Activated T-cell treated with anti-CD3 and anti-CD28 coated beads, Interleukin-2, amount 50 U/mL, for 24 hours (primary cell): Measurements from ENCODE around the gene CAPN2.

Experiments
- DNase-seq: peaks from one replicate; pipeline ENCODE4 v3.0.0-alpha.2; 2020
- H3K27ac Mint-ChIP-seq: 2 replicates; pipeline ENCODE4 v1.8.0; 2020; ENCODE audit warnings: mild to moderate bottlenecking, mixed read lengths
- H3K27me3 Mint-ChIP-seq: 2 replicates; pipeline ENCODE4 v1.8.0; 2020; ENCODE audit warnings: mixed read lengths
- H3K36me3 Mint-ChIP-seq: 2 replicates; pipeline ENCODE4 v1.8.0; 2020; ENCODE audit warnings: low read depth, mixed read lengths
- H3K4me1 Mint-ChIP-seq: 2 replicates; pipeline ENCODE4 v1.8.0; 2020; ENCODE audit warnings: low read depth, mixed read lengths
- H3K4me3 Mint-ChIP-seq: 2 replicates; pipeline ENCODE4 v1.8.0; 2020; ENCODE audit warnings: mild to moderate bottlenecking, moderate library complexity, mixed read lengths
- H3K9me3 Mint-ChIP-seq: 2 replicates; pipeline ENCODE4 v1.8.0; 2020; ENCODE audit warnings: mixed read lengths

CAPN2 gene

DNA sequence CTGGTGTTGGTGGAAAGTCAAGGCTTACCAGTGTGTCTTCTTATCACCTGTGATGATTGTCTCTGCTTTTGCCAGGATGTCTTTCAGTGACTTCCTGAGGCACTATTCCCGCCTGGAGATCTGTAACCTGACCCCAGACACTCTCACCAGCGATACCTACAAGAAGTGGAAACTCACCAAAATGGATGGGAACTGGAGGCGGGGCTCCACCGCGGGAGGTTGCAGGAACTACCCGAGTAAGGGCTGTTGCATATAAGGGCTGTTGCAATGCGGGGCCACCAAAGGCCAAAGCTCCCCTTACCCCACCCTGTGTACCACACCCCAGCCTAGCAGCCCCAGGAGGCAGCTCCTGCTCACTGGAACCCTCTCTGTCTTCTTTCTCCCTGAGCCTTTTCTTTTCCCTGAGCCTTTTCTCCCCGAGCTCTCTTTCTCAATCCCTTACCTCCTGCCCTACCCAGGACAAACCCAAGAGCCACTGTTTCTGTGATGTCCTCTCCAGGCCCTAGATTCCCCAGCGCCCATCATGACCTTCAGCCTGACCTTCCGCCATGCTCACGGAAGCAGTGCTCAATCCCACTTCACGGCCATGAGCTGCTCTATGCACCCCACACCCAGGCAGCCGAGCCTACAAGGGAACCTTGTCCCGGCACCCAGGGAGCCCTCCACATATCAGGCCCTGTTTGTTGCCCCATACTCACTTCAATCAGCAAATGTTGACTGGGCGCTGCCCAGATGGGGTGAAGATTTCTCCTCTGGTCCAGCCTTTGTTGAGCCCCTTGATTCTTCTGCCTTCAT is 40.6 kb downstream of the CAPN2 start:
- Mint-ChIP-seq H3K27me3 (no peaks in the 10 kb centered on the region), H3K36me3 (peaks cover 79% of the 10 kb centered on the region), H3K4me3 (no peak overlapping the region), H3K4me1 (peaks cover 13% of the 10 kb centered on the region), H3K9me3 (no peaks in the 10 kb centered on the region), H3K27ac (peak overlapping the region; percentile 33)
- no peak for DNase-seq

DNA sequence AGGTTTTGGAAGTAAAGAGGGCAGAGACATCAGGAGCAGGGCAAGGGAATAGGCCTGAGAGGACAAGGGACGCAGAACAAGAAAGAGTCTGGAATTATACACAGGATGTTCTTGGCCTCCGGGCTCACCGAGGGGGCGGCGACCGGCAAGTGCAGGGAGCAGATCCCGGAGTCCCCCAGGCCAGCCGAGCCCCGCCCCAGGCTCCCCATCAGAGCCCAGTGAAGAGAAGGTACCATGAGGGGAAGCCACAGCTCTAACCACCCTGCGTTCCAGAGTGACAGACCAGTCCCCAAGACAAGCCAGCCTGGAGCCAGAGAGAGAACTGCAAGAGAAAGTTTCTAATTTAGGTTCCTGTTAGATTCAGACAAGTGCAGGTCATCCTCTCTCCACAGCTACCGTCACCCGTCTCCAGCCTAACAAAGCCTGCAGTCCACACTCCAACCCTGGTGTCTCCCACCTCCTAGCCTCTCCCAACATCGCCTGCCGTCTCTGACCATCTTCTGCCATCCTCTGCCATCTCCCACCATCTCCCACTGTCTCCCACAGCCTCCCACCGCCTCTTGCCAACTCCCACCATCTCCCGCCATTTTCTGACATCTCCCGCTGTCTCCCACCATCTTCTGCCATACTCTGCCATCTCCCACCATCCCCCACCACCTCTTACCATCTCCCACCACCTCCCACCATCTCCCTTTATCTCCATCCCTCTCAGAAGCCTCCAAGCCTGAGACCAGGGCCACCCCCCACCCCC is 42.5 kb downstream of the CAPN2 start:
- no peaks in the 10 kb centered on the region for H3K9me3 Mint-ChIP-seq
- H3K27ac Mint-ChIP-seq = no peak overlapping the region
- H3K36me3 Mint-ChIP-seq = peaks cover 87% of the 10 kb centered on the region
- no peaks in the 10 kb centered on the region for H3K27me3 Mint-ChIP-seq
- DNase-seq = no peak
- no peak overlapping the region for H3K4me3 Mint-ChIP-seq
- H3K4me1 Mint-ChIP-seq = no peaks in the 10 kb centered on the region

DNA sequence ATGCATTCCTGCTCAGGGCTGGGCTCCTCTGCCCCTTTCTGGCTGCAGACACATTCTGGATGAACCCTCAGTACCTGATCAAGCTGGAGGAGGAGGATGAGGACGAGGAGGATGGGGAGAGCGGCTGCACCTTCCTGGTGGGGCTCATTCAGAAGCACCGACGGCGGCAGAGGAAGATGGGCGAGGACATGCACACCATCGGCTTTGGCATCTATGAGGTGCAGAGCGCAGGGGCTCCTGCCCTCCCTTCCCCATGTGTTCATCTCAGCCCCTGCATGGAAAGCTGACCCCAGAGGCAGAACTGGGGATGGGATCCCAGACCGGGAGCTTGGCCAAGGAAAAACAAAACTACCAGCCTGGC is 43.1 kb downstream of the CAPN2 start:
- no peaks in the 10 kb centered on the region for H3K27me3 Mint-ChIP-seq
- peaks cover 87% of the 10 kb centered on the region for H3K36me3 Mint-ChIP-seq
- no peak overlapping the region for H3K4me3 Mint-ChIP-seq
- H3K9me3 Mint-ChIP-seq = no peaks in the 10 kb centered on the region
- no peaks in the 10 kb centered on the region for H3K4me1 Mint-ChIP-seq
- no peak for DNase-seq
- H3K27ac Mint-ChIP-seq = no peak overlapping the region

DNA sequence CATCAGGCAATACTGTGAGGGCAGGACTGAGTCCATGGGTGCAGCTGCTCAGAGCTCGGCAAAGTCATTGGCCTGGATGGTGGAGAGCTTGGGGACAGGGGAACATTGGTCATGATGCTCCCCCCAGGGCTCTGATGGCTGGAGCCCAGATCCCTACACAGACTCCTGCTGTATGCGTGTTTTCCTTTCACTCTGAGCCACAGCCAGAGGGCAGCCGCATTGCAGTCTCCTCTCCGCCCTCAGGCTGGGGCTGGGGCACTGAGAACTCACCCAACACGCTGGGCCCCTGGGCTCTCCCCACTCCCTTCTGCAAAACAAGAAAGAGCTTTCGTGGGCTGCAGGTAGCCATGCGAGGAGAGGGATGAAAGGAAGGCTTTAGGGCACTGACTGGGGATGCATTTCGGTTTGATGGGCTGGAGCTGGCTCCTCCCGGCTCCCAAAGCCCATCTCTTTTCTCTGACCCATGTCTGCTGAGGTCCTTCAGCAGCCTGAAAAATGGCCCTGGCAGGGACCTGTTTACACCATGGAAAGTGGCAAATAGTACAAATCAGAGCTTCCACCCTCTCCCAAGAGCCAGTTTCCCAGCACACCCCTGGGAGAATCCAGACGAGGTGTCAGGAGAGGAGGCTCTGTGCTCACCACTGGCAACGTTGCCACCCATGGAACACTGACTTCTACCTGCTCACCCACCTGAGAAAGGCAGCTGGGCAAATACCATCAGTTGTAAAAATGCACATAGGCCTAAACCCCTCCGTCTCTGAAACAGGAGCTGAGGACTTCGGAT is 43.8 kb downstream of the CAPN2 start:
- Mint-ChIP-seq H3K36me3 (peaks cover 88% of the 10 kb centered on the region), H3K27me3 (no peaks in the 10 kb centered on the region), H3K4me3 (no peak overlapping the region), H3K4me1 (no peaks in the 10 kb centered on the region), H3K27ac (no peak overlapping the region), H3K9me3 (no peaks in the 10 kb centered on the region)
- no peak for DNase-seq

DNA sequence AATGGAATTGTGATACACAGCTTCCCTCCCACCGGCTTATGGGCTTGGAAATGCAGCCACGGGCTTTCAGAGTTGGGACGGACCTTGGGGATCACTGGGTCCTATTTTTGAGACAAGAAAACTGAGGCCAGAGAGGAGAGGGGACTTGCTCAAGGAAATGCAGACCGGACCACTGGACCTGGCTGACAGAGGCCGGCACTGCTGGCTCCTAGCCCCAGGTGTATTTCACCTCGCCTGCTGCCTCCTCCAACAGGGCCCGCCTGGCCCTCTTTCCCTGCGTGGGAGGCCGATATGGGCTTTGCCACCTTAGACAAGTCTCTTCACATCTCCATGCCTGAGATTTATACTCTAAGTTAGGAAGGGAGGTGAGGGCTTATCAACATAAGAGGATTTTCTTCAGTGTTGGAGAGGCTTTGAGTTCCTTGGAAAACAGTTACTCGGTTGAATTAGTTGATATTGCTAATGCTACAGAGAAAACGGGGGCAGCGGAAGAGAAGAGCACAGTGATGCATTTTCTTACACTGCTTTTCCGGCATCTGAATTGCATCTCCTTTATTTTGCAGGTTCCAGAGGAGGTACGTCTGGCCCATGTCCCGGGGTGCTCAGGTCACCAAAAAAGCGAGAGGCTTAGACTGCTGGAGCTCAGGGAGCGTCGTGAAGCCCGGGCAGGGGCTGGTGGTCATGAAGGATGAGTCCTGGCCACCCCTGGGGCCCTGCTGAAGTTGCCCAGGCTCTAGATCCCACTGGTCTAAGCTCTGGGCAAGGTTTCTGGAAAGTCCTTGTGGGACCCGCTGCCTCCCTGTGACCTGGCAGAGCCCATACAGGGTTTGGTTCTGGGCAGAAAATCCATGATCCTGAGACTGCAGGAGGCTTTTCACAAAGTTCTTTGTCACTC is 44.7 kb downstream of the CAPN2 start:
- Mint-ChIP-seq H3K9me3 (no peaks in the 10 kb centered on the region), H3K27ac (no peak overlapping the region), H3K27me3 (no peaks in the 10 kb centered on the region), H3K36me3 (peaks cover 88% of the 10 kb centered on the region), H3K4me1 (no peaks in the 10 kb centered on the region), H3K4me3 (no peak overlapping the region)
- DNase-seq = no peak

DNA sequence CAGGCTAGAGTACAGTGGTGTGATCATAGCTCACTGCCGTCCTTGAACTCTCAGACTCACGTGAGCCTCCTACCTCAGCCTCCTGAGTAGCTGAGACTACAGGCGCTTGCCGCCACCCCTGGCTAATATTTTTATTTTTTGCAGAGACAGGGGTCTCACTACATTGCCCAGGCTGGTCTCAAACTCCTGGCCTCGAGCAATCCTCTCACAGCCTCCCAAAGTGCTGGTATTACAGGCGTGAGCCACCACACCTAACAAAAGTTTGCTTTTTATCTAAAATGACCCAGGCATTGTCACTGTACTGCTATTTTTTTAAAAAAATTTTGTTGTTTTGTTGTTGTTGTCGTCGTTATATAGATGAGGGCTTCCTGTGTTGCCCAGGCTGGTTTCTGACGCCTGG is 46.4 kb downstream of the CAPN2 start:
- no peak for DNase-seq
- Mint-ChIP-seq H3K36me3 (peaks cover 84% of the 10 kb centered on the region), H3K4me3 (no peak overlapping the region), H3K27me3 (no peaks in the 10 kb centered on the region), H3K4me1 (no peaks in the 10 kb centered on the region), H3K9me3 (no peaks in the 10 kb centered on the region), H3K27ac (peak overlapping the region; percentile 29)

DNA sequence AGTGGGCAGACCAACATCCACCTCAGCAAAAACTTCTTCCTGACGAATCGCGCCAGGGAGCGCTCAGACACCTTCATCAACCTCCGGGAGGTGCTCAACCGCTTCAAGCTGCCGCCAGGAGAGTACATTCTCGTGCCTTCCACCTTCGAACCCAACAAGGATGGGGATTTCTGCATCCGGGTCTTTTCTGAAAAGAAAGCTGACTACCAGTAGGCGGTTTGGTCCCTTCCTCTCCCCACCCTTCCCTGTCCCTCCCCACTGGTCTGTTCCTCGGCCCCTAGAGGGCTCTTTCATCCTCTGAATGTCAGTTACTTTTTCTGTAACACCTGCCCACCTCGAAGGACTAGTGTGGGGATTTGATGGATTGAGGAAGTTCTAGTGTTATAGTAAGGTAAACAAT is 46.9 kb downstream of the CAPN2 start:
- no peaks in the 10 kb centered on the region for H3K9me3 Mint-ChIP-seq

DNA sequence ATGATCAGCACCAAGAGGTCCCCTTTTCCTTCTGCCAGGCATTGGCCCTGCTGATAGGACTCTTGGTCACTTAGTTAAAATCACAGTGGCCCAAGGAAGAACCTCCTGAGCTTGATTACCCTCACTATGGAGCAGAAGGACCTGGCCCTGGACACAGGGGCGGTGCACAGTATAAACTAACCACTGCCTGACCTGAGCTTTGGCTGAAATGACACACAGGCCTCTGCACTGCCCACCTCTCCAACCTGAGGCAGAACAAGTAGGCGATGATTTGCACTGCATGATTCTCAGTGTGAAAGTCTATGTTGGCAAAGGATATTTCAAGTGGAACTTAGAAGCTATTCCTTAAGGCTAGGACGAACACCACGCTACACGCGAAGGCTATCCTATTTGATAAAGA is 48.5 kb downstream of the CAPN2 start:
- H3K36me3 Mint-ChIP-seq = peaks cover 88% of the 10 kb centered on the region
- DNase-seq = no peak
- no peaks in the 10 kb centered on the region for H3K9me3 Mint-ChIP-seq
- H3K4me3 Mint-ChIP-seq = no peak overlapping the region
- no peaks in the 10 kb centered on the region for H3K27me3 Mint-ChIP-seq
- H3K4me1 Mint-ChIP-seq = no peaks in the 10 kb centered on the region
- H3K27ac Mint-ChIP-seq = no peak overlapping the region

More for the DNA sequence above, 46.9 kb downstream of the CAPN2 start:
- H3K4me1 Mint-ChIP-seq = no peaks in the 10 kb centered on the region
- H3K36me3 Mint-ChIP-seq = peaks cover 83% of the 10 kb centered on the region
- H3K4me3 Mint-ChIP-seq = no peak overlapping the region
- DNase-seq = no peak
- peak overlapping the region; percentile 29 for H3K27ac Mint-ChIP-seq
- H3K27me3 Mint-ChIP-seq = no peaks in the 10 kb centered on the region

DNA sequence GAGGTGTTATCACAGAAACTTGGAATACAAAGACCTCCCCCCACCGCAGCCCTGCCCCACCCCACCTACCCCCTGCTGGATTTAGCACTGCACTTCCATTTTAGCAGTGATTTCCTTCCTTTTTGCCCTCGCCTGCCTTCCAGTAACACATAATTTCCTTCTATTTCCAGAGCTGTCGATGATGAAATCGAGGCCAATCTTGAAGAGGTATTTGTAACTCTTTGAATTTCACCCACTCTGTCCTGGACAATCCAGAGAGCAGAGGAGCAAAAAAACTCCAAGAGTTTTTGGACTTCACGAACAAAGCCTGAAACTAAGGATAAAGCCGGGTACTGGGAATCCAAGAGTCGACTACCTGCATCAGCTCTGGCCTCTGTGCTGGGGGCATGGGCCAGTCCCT is 49.1 kb downstream of the CAPN2 start:
- no peak for DNase-seq
- H3K4me1 Mint-ChIP-seq = no peaks in the 10 kb centered on the region
- H3K27ac Mint-ChIP-seq = no peak overlapping the region
- H3K27me3 Mint-ChIP-seq = no peaks in the 10 kb centered on the region
- H3K9me3 Mint-ChIP-seq = no peaks in the 10 kb centered on the region
- H3K36me3 Mint-ChIP-seq = peaks cover 89% of the 10 kb centered on the region
- no peak overlapping the region for H3K4me3 Mint-ChIP-seq

DNA sequence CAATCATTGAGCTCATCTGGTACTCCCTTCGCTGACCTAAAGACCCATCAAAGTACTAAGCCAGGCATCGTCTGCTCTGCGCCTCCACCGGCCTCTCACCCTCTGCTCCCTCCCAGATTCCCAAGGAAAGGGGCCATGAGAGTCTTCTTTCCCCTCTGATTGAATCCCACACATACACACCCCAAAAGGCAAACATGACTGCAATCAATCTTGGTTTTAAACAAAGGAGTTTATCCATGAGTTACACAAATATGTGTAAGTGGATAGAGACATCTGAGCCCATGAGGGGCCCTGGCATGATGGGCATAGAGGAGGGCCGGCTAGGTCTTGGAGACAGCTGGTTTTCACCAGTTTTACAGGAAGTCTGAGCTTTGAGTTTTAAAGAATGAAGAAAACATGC is 50.9 kb downstream of the CAPN2 start:
- H3K9me3 Mint-ChIP-seq = no peaks in the 10 kb centered on the region

DNA sequence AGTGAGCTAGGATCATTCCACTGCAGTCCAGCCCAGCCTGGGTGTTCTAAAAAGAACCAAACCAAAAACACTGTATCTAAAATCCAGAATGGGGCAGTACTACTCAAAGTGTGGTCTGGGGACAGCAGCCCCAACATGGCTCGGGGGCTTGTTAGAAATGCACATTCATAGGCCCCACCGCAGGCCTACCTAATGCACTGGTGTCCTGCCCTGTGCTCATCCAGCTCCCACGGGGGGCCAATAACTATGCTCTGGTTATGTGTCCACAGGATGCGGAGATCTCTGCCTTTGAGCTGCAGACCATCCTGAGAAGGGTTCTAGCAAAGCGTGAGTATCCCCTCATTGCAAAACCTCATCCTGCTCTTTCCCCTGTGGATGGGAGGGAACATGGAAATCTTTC is 51.5 kb downstream of the CAPN2 start:
- DNase-seq = peak; percentile 20
- Mint-ChIP-seq H3K4me1 (no peaks in the 10 kb centered on the region), H3K4me3 (no peak overlapping the region), H3K9me3 (no peaks in the 10 kb centered on the region), H3K27ac (peak overlapping the region; percentile 4), H3K27me3 (no peaks in the 10 kb centered on the region), H3K36me3 (peaks cover 76% of the 10 kb centered on the region)

More for the DNA sequence above, 50.9 kb downstream of the CAPN2 start:
- H3K36me3 Mint-ChIP-seq = peaks cover 78% of the 10 kb centered on the region
- H3K4me3 Mint-ChIP-seq = no peak overlapping the region
- peak; percentile 6 for DNase-seq
- H3K27me3 Mint-ChIP-seq = no peaks in the 10 kb centered on the region
- H3K27ac Mint-ChIP-seq = no peak overlapping the region
- no peaks in the 10 kb centered on the region for H3K4me1 Mint-ChIP-seq

DNA sequence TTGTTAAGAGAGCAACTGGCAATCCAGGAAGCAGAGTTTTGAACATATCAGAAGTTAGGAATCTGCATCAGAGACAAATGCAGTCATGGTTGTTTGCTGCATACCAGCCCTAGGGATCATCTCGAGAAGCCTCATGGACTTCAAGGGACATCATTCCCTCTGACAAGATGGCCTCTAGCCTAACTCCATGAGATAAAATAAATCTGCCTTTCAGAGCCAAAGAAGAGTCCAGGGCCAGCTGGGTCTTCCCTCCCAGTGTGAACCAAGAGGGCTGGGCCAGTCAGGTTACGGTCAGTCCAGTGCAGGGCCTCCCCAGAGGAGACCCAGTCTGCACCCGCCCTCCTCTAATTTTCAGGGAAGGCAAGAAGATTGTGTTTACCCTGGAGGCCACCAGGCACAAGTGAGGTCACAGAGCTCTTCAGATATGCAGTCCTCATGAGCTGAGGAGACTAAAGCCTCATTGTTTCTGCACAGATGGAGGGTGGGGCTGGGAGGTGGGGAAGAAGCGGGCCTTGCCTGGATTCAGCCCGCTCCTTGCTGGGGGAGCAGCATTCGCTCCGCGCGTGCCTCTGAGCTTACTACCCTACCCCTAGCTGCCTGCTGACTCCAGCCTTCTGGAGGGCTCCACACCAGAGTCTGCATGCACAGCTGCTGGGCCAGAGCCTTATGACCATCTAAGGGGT is 52.8 kb downstream of the CAPN2 start:
- no peaks in the 10 kb centered on the region for H3K9me3 Mint-ChIP-seq
- H3K4me3 Mint-ChIP-seq = no peak overlapping the region
- DNase-seq = no peak
- H3K27ac Mint-ChIP-seq = no peak overlapping the region
- H3K4me1 Mint-ChIP-seq = no peaks in the 10 kb centered on the region
- peaks cover 77% of the 10 kb centered on the region for H3K36me3 Mint-ChIP-seq
- H3K27me3 Mint-ChIP-seq = no peaks in the 10 kb centered on the region

DNA sequence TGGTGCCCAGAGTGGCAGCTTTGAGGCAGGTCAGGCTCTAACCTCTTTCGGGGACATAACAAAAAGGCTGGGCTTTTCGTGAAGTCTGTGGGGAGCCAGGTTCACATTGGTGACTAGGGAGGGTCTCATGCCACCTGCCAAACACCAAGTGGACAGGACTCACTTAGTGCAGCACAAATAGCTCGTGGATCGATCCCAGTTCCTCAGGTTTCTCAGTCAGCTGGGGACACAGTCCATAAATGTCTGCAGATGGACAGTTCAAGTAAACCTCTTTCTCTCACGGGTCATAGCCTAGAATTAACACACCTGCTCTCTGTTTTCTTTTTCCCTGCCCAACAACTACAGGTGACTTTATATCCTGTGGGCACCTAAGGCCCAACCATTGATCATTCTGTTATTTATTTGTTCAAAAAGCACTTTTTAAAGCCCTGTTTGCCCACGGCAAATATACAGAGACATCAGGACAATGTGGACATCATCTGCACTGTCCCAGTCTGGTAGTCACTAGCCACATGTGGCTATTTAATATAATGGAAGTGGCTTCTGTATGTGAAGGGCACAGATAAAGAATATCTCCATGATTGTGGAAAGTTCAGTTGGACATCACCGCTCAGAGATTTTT is 53.5 kb downstream of the CAPN2 start:
- Mint-ChIP-seq H3K4me3 (no peak overlapping the region), H3K9me3 (no peaks in the 10 kb centered on the region), H3K4me1 (no peaks in the 10 kb centered on the region), H3K36me3 (peaks cover 78% of the 10 kb centered on the region), H3K27ac (no peak overlapping the region), H3K27me3 (no peaks in the 10 kb centered on the region)
- DNase-seq = no peak
